H1 (cell line): ENCODE measurements around the gene ZAP70. TPM values are rescaled to one million over a fixed set of nuclear protein-coding genes. Genes with fewer than 3 reads are reported as not detected.

Source experiments
- CTCF ChIA-PET: fragments of 300-600 bp; sonication (Branson Sonifier 250); formaldehyde crosslinking; loops from one replicate; lab custom pipeline; 2021; ENCODE audit not compliant: partially characterized antibody; lab: Charles Lee
- POLR2A ChIA-PET: fragments of 300-600 bp; sonication (Branson Sonifier 250); formaldehyde crosslinking; loops from one replicate; lab custom pipeline; 2021; ENCODE audit warnings: inconsistent platforms; ENCODE audit not compliant: partially characterized antibody; lab: Charles Lee
- DNase-seq, 2 experiments: peaks; one replicate each; pipeline versions ENCODE4 v3.0.0 to v3.0.0-alpha.2; 2010 to 2022; ENCODE audit warnings: low spot score in 2 of 2, low read depth in 1 of 2, mixed read lengths in 1 of 2
- FAIRE-seq: peaks from 2 replicates; lab custom pipeline; 2011; peaks lifted over from hg19 to GRCh38; lab: Jason Lieb, UNC
- H2AFZ ChIP-seq: 2 replicates; pipeline ENCODE4 v1.8.1; 2012; ENCODE audit warnings: low read length, inconsistent platforms
- H2AK5ac ChIP-seq: 2 replicates; pipeline ENCODE4 v1.6.1; 2013; ENCODE audit warnings: low read depth, low read length
- H2BK120ac ChIP-seq: replicated peaks from 2 replicates; pipeline ENCODE3; 2013; ENCODE audit warnings: low read depth, low read length, inconsistent platforms
- H2BK12ac ChIP-seq: 2 replicates; pipeline ENCODE4 v1.6.1; 2013; ENCODE audit warnings: low read depth, low read length
- H2BK15ac ChIP-seq: 2 replicates; pipeline ENCODE4 v1.6.1; 2013; ENCODE audit warnings: low read length
- H2BK20ac ChIP-seq: 2 replicates; pipeline ENCODE4 v1.6.1; 2013; ENCODE audit warnings: low read length
- H2BK5ac ChIP-seq: 2 replicates; pipeline ENCODE4 v1.6.1; 2013; ENCODE audit warnings: low read depth, low read length
- H3K14ac ChIP-seq: 2 replicates; pipeline ENCODE4 v1.6.1; 2013; ENCODE audit warnings: inconsistent platforms; ENCODE audit not compliant: insufficient read length
- H3K18ac ChIP-seq: 2 replicates; pipeline ENCODE4 v1.6.1; 2013; ENCODE audit warnings: low read length; ENCODE audit errors: extremely low read depth
- H3K23ac ChIP-seq: 2 replicates; pipeline ENCODE4 v1.6.1; 2013; ENCODE audit warnings: inconsistent platforms; ENCODE audit not compliant: insufficient read length
- H3K23me2 ChIP-seq: 2 replicates; pipeline ENCODE4 v1.6.1; 2013; ENCODE audit warnings: low read depth, low read length
- H3K27ac ChIP-seq: 2 replicates; pipeline ENCODE4 v1.6.1; 2011; ENCODE audit warnings: low read depth, low read length, inconsistent platforms
- H3K27me3 ChIP-seq, 4 experiments: replicated peaks in 1 of 4; 1 replicate in 1 of 4; 2 replicates in 3 of 4; pipeline versions ENCODE4 v1.6.1 to v1.8.1; 2011 to 2013; ENCODE audit warnings: low read length in 3 of 4, mild to moderate bottlenecking in 3 of 4, inconsistent platforms in 2 of 4, mixed read lengths in 2 of 4, moderate library complexity in 1 of 4; ENCODE audit not compliant: control insufficient read depth in 3 of 4, insufficient read depth in 3 of 4; ENCODE audit errors: extremely low read depth in 1 of 4
- H3K36me3 ChIP-seq, 4 experiments: 2 replicates each; pipeline versions ENCODE4 v1.6.1 to v1.8.1; 2011 to 2013; ENCODE audit warnings: mild to moderate bottlenecking in 4 of 4, low read length in 3 of 4, moderate library complexity in 2 of 4, control low read depth in 1 of 4, inconsistent platforms in 1 of 4; ENCODE audit not compliant: insufficient read depth in 4 of 4, control insufficient read depth in 2 of 4
- H3K4ac ChIP-seq: replicated peaks from 2 replicates; pipeline ENCODE3; 2013; ENCODE audit warnings: low read length, low read depth, mixed read lengths, inconsistent platforms; ENCODE audit not compliant: insufficient read length
- H3K4me1 ChIP-seq, 4 experiments: replicated peaks in 1 of 4; 1 replicate in 1 of 4; 2 replicates in 3 of 4; pipeline versions ENCODE4 v1.6.1 to v1.8.1; 2011 to 2013; ENCODE audit warnings: low read length in 3 of 4, inconsistent platforms in 2 of 4, mixed read lengths in 1 of 4; ENCODE audit not compliant: insufficient read depth in 4 of 4, control insufficient read depth in 3 of 4
- H3K4me2 ChIP-seq, 2 experiments: 2 replicates each; pipeline versions ENCODE4 v1.6.1 to v1.8.1; 2011 to 2013; ENCODE audit warnings: low read depth in 2 of 2, low read length in 2 of 2, control low read depth in 1 of 2, inconsistent platforms in 1 of 2, mild to moderate bottlenecking in 1 of 2; ENCODE audit not compliant: insufficient read depth in 1 of 2
- H3K4me3 ChIP-seq, 4 experiments: fragments of 200-600, 300-600 bp in 1 of 4; sonication (generic), shearing (Covaris generic), sonication (Bioruptor Twin) in 1 of 4; 2 replicates each; pipeline versions ENCODE4 v1.5.1 to v1.8.1; 2011 to 2016; ENCODE audit warnings: low read length in 4 of 4, low read depth in 3 of 4, control low read depth in 2 of 4, inconsistent platforms in 2 of 4, mild to moderate bottlenecking in 2 of 4, mixed read lengths in 1 of 4, moderate library complexity in 1 of 4; ENCODE audit not compliant: insufficient read depth in 2 of 4; ENCODE audit errors: extremely low read depth in 1 of 4
- H3K56ac ChIP-seq: replicated peaks from 2 replicates; pipeline ENCODE3; 2013; ENCODE audit warnings: low read depth, mild to moderate bottlenecking, mixed read lengths, low read length, inconsistent platforms; ENCODE audit not compliant: insufficient read length
- H3K79me1 ChIP-seq: 2 replicates; pipeline ENCODE4 v1.6.1; 2013; ENCODE audit warnings: low read depth, low read length, control low read depth
- H3K79me2 ChIP-seq, 2 experiments: 2 replicates each; pipeline versions ENCODE4 v1.6.1 to v1.8.1; 2012 to 2013; ENCODE audit warnings: low read length in 2 of 2, mild to moderate bottlenecking in 2 of 2, inconsistent platforms in 1 of 2; ENCODE audit not compliant: insufficient read depth in 2 of 2, control insufficient read depth in 1 of 2
- H3K9ac ChIP-seq, 4 experiments: replicated peaks in 1 of 4; 1 replicate in 1 of 4; 2 replicates in 3 of 4; pipeline versions ENCODE4 v1.6.1 to v1.8.1; 2011 to 2013; ENCODE audit warnings: low read depth in 3 of 4, low read length in 3 of 4, control low read depth in 2 of 4, mild to moderate bottlenecking in 2 of 4, moderate library complexity in 2 of 4, inconsistent platforms in 1 of 4; ENCODE audit errors: extremely low read depth in 1 of 4
- H3K9me3 ChIP-seq, 2 experiments: 2 replicates each; pipeline versions ENCODE4 v1.6.1 to v1.8.1; 2012 to 2013; ENCODE audit warnings: mild to moderate bottlenecking in 2 of 2, moderate library complexity in 2 of 2, control low read depth in 1 of 2, inconsistent platforms in 1 of 2, low read depth in 1 of 2, low read length in 1 of 2, mixed read lengths in 1 of 2; ENCODE audit not compliant: insufficient read depth in 2 of 2
- H4K20me1 ChIP-seq, 2 experiments: replicated peaks in 1 of 2; 2 replicates each; pipeline versions ENCODE3 to v1.8.1; 2011 to 2013; ENCODE audit warnings: inconsistent platforms in 2 of 2, low read length in 2 of 2, mild to moderate bottlenecking in 1 of 2; ENCODE audit not compliant: insufficient read depth in 2 of 2, control insufficient read depth in 1 of 2
- H4K5ac ChIP-seq: 2 replicates; pipeline ENCODE4 v1.6.1; 2013; ENCODE audit warnings: low read length, low read depth, mixed read lengths, inconsistent platforms; ENCODE audit not compliant: insufficient read length
- H4K8ac ChIP-seq: 2 replicates; pipeline ENCODE4 v1.8.0; 2013; ENCODE audit warnings: mild to moderate bottlenecking, moderate library complexity, low read length, inconsistent platforms; ENCODE audit not compliant: insufficient read depth; ENCODE audit errors: extremely low read depth
- H4K91ac ChIP-seq: replicated peaks from 2 replicates; pipeline ENCODE3; 2013; ENCODE audit warnings: low read length, mixed read lengths, inconsistent platforms; ENCODE audit not compliant: insufficient read length
- CBX8 ChIP-seq: fragments of 300-800, 300-1000 bp; sonication (generic); IDR thresholded peaks from 2 replicates; pipeline ENCODE4 v1.7.1; 2016; ENCODE audit warnings: low read depth, low read length, borderline replicate concordance
- CHD2 ChIP-seq: IDR thresholded peaks from 2 replicates; pipeline ENCODE4 v1.6.1; 2012; ENCODE audit warnings: low read length, improper control_type of control experiment
- EP300 ChIP-seq, 2 experiments: IDR thresholded peaks; 1 replicate in 1 of 2; 2 replicates in 1 of 2; pipeline ENCODE4 v1.6.1; 2011 to 2012; ENCODE audit warnings: low read depth in 2 of 2, low read length in 2 of 2, mild to moderate bottlenecking in 2 of 2, borderline replicate concordance in 1 of 2, inconsistent platforms in 1 of 2, moderate library complexity in 1 of 2
- WGBS, 2 experiments: shearing (Covaris generic) in 1 of 2; methylation state at CpG; one replicate each; pipeline versions ENCODE4 v1.1.6 to v1.1.7; 2013 to 2015; ENCODE audit warnings: low lambda C conversion rate in 2 of 2, mixed read lengths in 2 of 2, inconsistent platforms in 1 of 2, low coverage in 1 of 2, missing lambda C conversion rate in 1 of 2; ENCODE audit not compliant: insufficient replicate concordance in 2 of 2, insufficient coverage in 1 of 2, insufficient read length in 1 of 2; ENCODE audit errors: extremely low coverage in 1 of 2, missing lambda C conversion rate in 1 of 2; 5-methylcytosine and 5-hydroxymethylcytosine counted together
- polyA plus RNA-seq, 7 experiments: library from polyadenylated mRNA; depleted of rRNA in 3 of 7; stranded (reverse) in 5 of 7; unstranded in 2 of 7; fragments of >200 nt in 5 of 7; fragments of 200-250 nt in 2 of 7; gene quantifications; 1 replicate in 5 of 7; 2 replicates in 1 of 7; 4 replicates in 1 of 7; pipeline versions ENCODE4 v1.2.1 to v1.2.3, GENCODE V29; 2011 to 2013; ENCODE audit warnings: missing spikeins in 2 of 7, mixed read lengths in 2 of 7
- total RNA-seq: library from RNA; stranded (reverse); fragmentation: NEBNext Ultra II Directional; extraction: Animal tissue kit (Norgen Biotek cat#: 25700); gene quantifications from 2 replicates; pipeline ENCODE4 v1.2.1, GENCODE V29; 2021

The ZAP70 gene
- total and polyA plus RNA-seq, 2 of the 8 experiments (the other 6 are each of a cell fraction or from before 2014, with no cell fraction given), result 0.15 TPM; not detected in 1

DNA sequence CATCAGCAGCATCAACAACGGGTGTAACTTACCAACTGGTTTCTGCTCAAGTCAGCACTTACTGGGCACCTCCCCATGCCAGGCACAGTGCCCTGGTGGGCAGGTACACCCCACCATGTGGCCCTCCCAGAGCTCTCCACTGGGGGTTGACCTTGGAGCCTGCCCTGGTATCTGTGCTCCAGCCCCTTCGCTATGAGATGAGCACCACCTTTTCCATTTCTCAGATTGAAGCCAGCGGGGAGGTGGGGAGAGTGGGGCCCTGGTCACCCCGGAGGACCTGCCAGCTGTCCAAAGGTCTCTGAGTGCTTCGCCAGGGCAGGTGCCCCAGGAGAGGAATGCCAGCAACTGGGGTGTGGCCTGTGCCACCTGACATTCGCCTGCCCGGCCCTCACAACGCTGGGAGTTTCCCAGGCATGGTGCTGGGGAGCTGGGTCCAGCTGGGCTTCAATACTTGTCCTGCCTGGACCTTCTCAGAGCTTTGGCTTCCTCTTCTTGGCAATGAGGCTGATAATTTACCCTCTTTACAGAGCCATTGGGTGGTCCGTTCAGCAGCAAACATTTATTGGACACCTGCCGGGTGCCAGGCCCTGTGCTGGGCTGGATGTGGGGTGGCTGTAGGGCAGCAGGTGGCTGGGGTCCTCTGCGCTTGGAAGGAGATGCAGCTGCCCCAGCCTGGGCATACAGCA lies 5.9 kb upstream of the ZAP70 start:
- 88% methylated on average over 10 of the region's 11 CpGs; no CpG with 5 or more reads in 1 of the 2 experiments for WGBS, 2 experiments
- FAIRE-seq, result no peak
- H3K79me2 ChIP-seq, result no peaks in the 10 kb centered on the region
- no peak for TF ChIP-seq EP300 (IDR thresholded peaks at IDR 0.05; ENCODE audit: borderline replicate concordance in 1 of 2, low read depth in 2 of 2, low read length in 2 of 2)
- no peak for TF ChIP-seq CBX8
- TF ChIP-seq CHD2, result no peak

More for the DNA sequence above, 5.9 kb upstream of the ZAP70 start:
- ChIA-PET POLR2A (interaction anchor here (1.6 kb wide), 1 partner anchor 32 kb away, joined by 3 read pairs; no protein-coding TSS in a partner anchor), CTCF (interaction anchor here (0.8 to 13.6 kb wide), 14 partner anchors 8 to 604 kb away, joined by 3 to 202 read pairs (median 6); no protein-coding TSS in a partner anchor)
- DNase-seq, result no peak
- Histone ChIP-seq H3K27ac (no peak overlapping the region), H2AK5ac (no peak overlapping the region), H3K14ac (no peak overlapping the region), H3K4ac (no peak overlapping the region), H2BK12ac (no peak overlapping the region), H3K36me3 (no peaks in the 10 kb centered on the region), H2BK120ac (no peak overlapping the region), H3K9me3 (no peaks in the 10 kb centered on the region), H3K4me1 (0 out of 7 replicates have a peak, but pooled peaks cover 0 to 3% (median 0%) of the 10 kb centered on the region in 4 experiments), H3K9ac (no peak overlapping the region), H3K18ac (no peak overlapping the region), H4K8ac (no peak overlapping the region), H2BK15ac (no peak overlapping the region), H3K23me2 (no peaks in the 10 kb centered on the region; the same call in 1 of the 2 replicates), H3K23ac (no peak overlapping the region), H2BK20ac (no peak overlapping the region), H2BK5ac (no peak overlapping the region), H4K20me1 (no peaks in the 10 kb centered on the region), H3K4me2 (no peak overlapping the region), H4K5ac (no peak overlapping the region), H2AFZ (no peak overlapping the region), H3K56ac (no peak overlapping the region), H3K4me3 (no peak overlapping the region), H3K79me1 (no peaks in the 10 kb centered on the region), H3K27me3 (no peaks in the 10 kb centered on the region), H4K91ac (no peak overlapping the region)
